IMR-90 (cell line): ENCODE data around the gene RYR3. TPM values are rescaled to one million over a fixed set of nuclear protein-coding genes. Genes with fewer than 3 reads are reported as not detected.

Experiments used
- ATAC-seq: fragments of 200-7000 bp; cut with Tn5 transposase; 2 replicates; pipeline ENCODE4 v1.9.1; 2020; ENCODE audit warnings: low read depth, mild to moderate bottlenecking, moderate library complexity
- BruUV-seq: library from RNA; stranded (reverse); fragments of 400-500 nt; replicated peaks from 2 replicates; lab custom pipeline; 2021; lab: Mats Ljungman, UMichigan
- CTCF ChIA-PET: fragments of 300-600 bp; formaldehyde crosslinking; extraction: SDS; loops from one replicate; lab custom pipeline; 2021; ENCODE audit warnings: antibody characterized with exemption; lab: Yijun Ruan, JAX
- POLR2A ChIA-PET: fragments of 300-600 bp; sonication (Branson Sonifier 250); formaldehyde crosslinking; loops from one replicate; lab custom pipeline; 2022; ENCODE audit warnings: antibody characterized with exemption; ENCODE audit not compliant: unreplicated experiment; lab: Charles Lee
- DNase-seq: peaks from one replicate; pipeline ENCODE4 v3.0.0; 2013
- H2AFZ ChIP-seq: replicated peaks from 2 replicates; pipeline ENCODE3; 2013; ENCODE audit warnings: low read length, mild to moderate bottlenecking; ENCODE audit not compliant: poor library complexity
- H2AK5ac ChIP-seq: 2 replicates; pipeline ENCODE4 v1.6.1; 2013; ENCODE audit warnings: low read depth, low read length, inconsistent platforms
- H2AK9ac ChIP-seq: replicated peaks from 2 replicates; pipeline ENCODE3; 2013; ENCODE audit warnings: mild to moderate bottlenecking, low read depth, low read length, moderate library complexity; ENCODE audit not compliant: poor library complexity
- H2BK120ac ChIP-seq: 2 replicates; pipeline ENCODE4 v1.6.1; 2013; ENCODE audit warnings: low read depth, low read length, inconsistent platforms
- H2BK15ac ChIP-seq: 3 replicates; pipeline ENCODE4 v1.6.1; 2013; ENCODE audit warnings: low read depth, low read length, inconsistent platforms
- H2BK20ac ChIP-seq: 2 replicates; pipeline ENCODE4 v1.6.1; 2013; ENCODE audit warnings: low read depth, mild to moderate bottlenecking, inconsistent platforms, low read length, moderate library complexity
- H2BK5ac ChIP-seq: 2 replicates; pipeline ENCODE4 v1.6.1; 2013; ENCODE audit warnings: mild to moderate bottlenecking, low read depth, low read length, inconsistent platforms; ENCODE audit not compliant: poor library complexity, severe bottlenecking
- H3K14ac ChIP-seq: replicated peaks from 2 replicates; pipeline ENCODE4 v1.6.1; 2013; ENCODE audit warnings: low read depth, low read length, inconsistent platforms
- H3K18ac ChIP-seq: 2 replicates; pipeline ENCODE4 v1.6.1; 2013; ENCODE audit warnings: low read depth, low read length, control low read depth
- H3K23ac ChIP-seq: 2 replicates; pipeline ENCODE4 v1.6.1; 2013; ENCODE audit warnings: low read depth, low read length, inconsistent platforms
- H3K27ac ChIP-seq: 2 replicates; pipeline ENCODE4 v1.5.1; 2013; ENCODE audit warnings: mild to moderate bottlenecking, control low read depth, low read length; ENCODE audit not compliant: insufficient read depth
- H3K27me3 ChIP-seq: 2 replicates; pipeline ENCODE4 v1.6.1; 2013; ENCODE audit warnings: low read length; ENCODE audit not compliant: control insufficient read depth, insufficient read depth
- H3K36me3 ChIP-seq: 2 replicates; pipeline ENCODE4 v1.6.1; 2013; ENCODE audit warnings: low read length, mixed read lengths; ENCODE audit not compliant: control insufficient read depth, insufficient read depth
- H3K4ac ChIP-seq: 2 replicates; pipeline ENCODE4 v1.6.1; 2013; ENCODE audit warnings: low read depth, low read length, inconsistent platforms
- H3K4me1 ChIP-seq: 2 replicates; pipeline ENCODE4 v1.6.1; 2013; ENCODE audit warnings: low read length, mixed read lengths; ENCODE audit not compliant: control insufficient read depth, insufficient read depth
- H3K4me2 ChIP-seq: 2 replicates; pipeline ENCODE4 v1.6.1; 2013; ENCODE audit warnings: low read depth, mild to moderate bottlenecking, control low read depth, low read length, moderate library complexity
- H3K4me3 ChIP-seq: 2 replicates; pipeline ENCODE4 v1.5.1; 2013; ENCODE audit warnings: low read depth, mild to moderate bottlenecking, control low read depth, low read length, moderate library complexity; ENCODE audit not compliant: insufficient read depth
- H3K56ac ChIP-seq: 2 replicates; pipeline ENCODE4 v1.6.1; 2013; ENCODE audit warnings: low read length, inconsistent platforms; ENCODE audit not compliant: insufficient read depth; ENCODE audit errors: extremely low read depth
- H3K79me1 ChIP-seq, 2 experiments: 2 replicates each; pipeline ENCODE4 v1.6.1; 2013; ENCODE audit warnings: low read length in 2 of 2, inconsistent platforms in 1 of 2, low read depth in 1 of 2
- H3K9ac ChIP-seq: 2 replicates; pipeline ENCODE4 v1.6.1; 2013; ENCODE audit warnings: low read depth, low read length, control low read depth
- H3K9me1 ChIP-seq: 2 replicates; pipeline ENCODE4 v1.6.1; 2013; ENCODE audit warnings: low read length, inconsistent platforms; ENCODE audit not compliant: insufficient read depth
- H3K9me3 ChIP-seq: 2 replicates; pipeline ENCODE4 v1.6.1; 2013; ENCODE audit warnings: low read length; ENCODE audit not compliant: control insufficient read depth, insufficient read depth
- H4K20me1 ChIP-seq: 2 replicates; pipeline ENCODE4 v1.6.1; 2013; ENCODE audit warnings: low read length, inconsistent platforms; ENCODE audit not compliant: insufficient read depth
- H4K5ac ChIP-seq: 2 replicates; pipeline ENCODE4 v1.6.1; 2013; ENCODE audit warnings: mild to moderate bottlenecking, low read depth, low read length, control low read depth
- H4K8ac ChIP-seq, 2 experiments: 2 replicates each; pipeline ENCODE4 v1.6.1; 2013; ENCODE audit warnings: low read depth in 2 of 2, low read length in 2 of 2, control low read depth in 1 of 2, inconsistent platforms in 1 of 2
- H4K91ac ChIP-seq: 2 replicates; pipeline ENCODE4 v1.6.1; 2013; ENCODE audit warnings: low read depth, low read length, inconsistent platforms; ENCODE audit not compliant: insufficient read depth
- BHLHE40 ChIP-seq: fragments of 150-350 bp; IDR thresholded peaks from 2 replicates; pipeline ENCODE4 v1.6.1; 2016; ENCODE audit warnings: mild to moderate bottlenecking, low read depth, low read length
- CTCF ChIP-seq: conservative IDR thresholded peaks from 2 replicates; pipeline ENCODE4 v1.5.1; 2012; ENCODE audit warnings: mild to moderate bottlenecking, low read depth, low read length, improper control_type of control experiment
- MAFK ChIP-seq: IDR thresholded peaks from 2 replicates; pipeline ENCODE4 v1.6.1; 2012; ENCODE audit warnings: low read depth, low read length, improper control_type of control experiment
- NFE2L2 ChIP-seq: fragments of 150-350 bp; IDR thresholded peaks from 2 replicates; pipeline ENCODE4 v1.6.1; 2016; ENCODE audit warnings: low read depth, mild to moderate bottlenecking, low read length
- RFX5 ChIP-seq: IDR thresholded peaks from 2 replicates; pipeline ENCODE4 v1.8.0; 2012; ENCODE audit warnings: low read depth, mild to moderate bottlenecking, low read length, moderate library complexity
- USF2 ChIP-seq: fragments of 150-350 bp; IDR thresholded peaks from 2 replicates; pipeline ENCODE4 v1.6.1; 2017; ENCODE audit warnings: mild to moderate bottlenecking, antibody characterized with exemption, low read length, low read depth
- WGBS, 2 experiments: methylation state at CpG; one replicate each; pipeline versions ENCODE4 v1.1.5 to v1.1.7; 2013; ENCODE audit warnings: missing lambda C conversion rate in 2 of 2; ENCODE audit not compliant: insufficient read length in 1 of 2; ENCODE audit errors: extremely low coverage in 2 of 2; 5-methylcytosine and 5-hydroxymethylcytosine counted together
- dilution Hi-C: fragments of 300-500 bp; cut with HindIII; formaldehyde crosslinking; loops from one replicate; pipeline ENCODE4 v1.14.3; 2018; ENCODE audit warnings: low sequenced_read_pairs; ENCODE audit not compliant: unreplicated experiment
- in situ Hi-C: fragments of 300-500 bp; cut with MboI; formaldehyde crosslinking; loops from 3 replicates; pipeline ENCODE4 v1.14.3; 2019; ENCODE audit warnings: low sequenced_read_pairs, inconsistent platforms, mixed read lengths
- intact Hi-C: fragments of 100-400 bp; cut with micrococcal nuclease; formaldehyde crosslinking; loops from 2 replicates; pipeline ENCODE4 v1.10.0; 2022
- polyA plus RNA-seq, 3 experiments: library from polyadenylated mRNA; depleted of rRNA; stranded (reverse); fragments of >200 nt; gene quantifications; 2 replicates each; pipeline ENCODE4 v1.2.3, GENCODE V29; 2012; ENCODE audit warnings: low replicate concordance in 1 of 3
- total RNA-seq: library from RNA; depleted of rRNA; stranded (reverse); fragments of >200 nt; gene quantifications from 2 replicates; pipeline ENCODE4 v1.2.3, GENCODE V29; 2012

The RYR3 gene
- total and polyA plus RNA-seq, 2 of the 4 experiments (the other 2 are of a cell fraction): 0.18 TPM; not detected in 1

- Histone ChIP-seq H3K9me3 (no peaks in the 10 kb centered on the region), H3K14ac (no peak overlapping the region), H3K9me1 (no peaks in the 10 kb centered on the region), H3K36me3 (no peaks in the 10 kb centered on the region), H2AK5ac (no peak overlapping the region), H2AK9ac (no peak overlapping the region), H3K56ac (no peak overlapping the region), H4K8ac (no peak overlapping the region), H4K5ac (no peak overlapping the region), H3K27ac (no peak overlapping the region), H3K79me1 (no peaks in the 10 kb centered on the region), H3K9ac (no peak overlapping the region), H2BK15ac (no peak overlapping the region), H3K18ac (no peak overlapping the region), H4K91ac (no peak overlapping the region), H2AFZ (no peak overlapping the region), H2BK20ac (no peak overlapping the region), H2BK120ac (no peak overlapping the region), H3K4ac (no peak overlapping the region), H3K4me3 (no peak overlapping the region), H2BK5ac (no peak overlapping the region), H3K4me1 (no peaks in the 10 kb centered on the region), H3K4me2 (no peak overlapping the region), H4K20me1 (no peaks in the 10 kb centered on the region), H3K23ac (no peak overlapping the region), H3K27me3 (peaks cover 4% of the 10 kb centered on the region)
- DNase-seq (no peak), ATAC-seq (no peak)
- POLR2A ChIA-PET: no interaction called here
- intact Hi-C loops (no loop called here), dilution Hi-C loops (no loop called here), in situ Hi-C loops (no loop called here)
- CTCF ChIA-PET: interaction anchor here (0.6 kb wide), 1 partner anchor 414 kb away, joined by 3 read pairs; no protein-coding TSS in a partner anchor
- BruUV-seq: no TSS peak
- WGBS, 2 experiments: no CpG with 5 or more reads among the region's 3 CpGs
- no peak for TF ChIP-seq MAFK
- no peak for TF ChIP-seq CTCF
- no peak for TF ChIP-seq RFX5
- no peak for TF ChIP-seq USF2
- no peak for TF ChIP-seq NFE2L2
- no peak for TF ChIP-seq BHLHE40
Measured at GRCh38 chr15:33670567-33670966, 359.8 kb downstream of the RYR3 start.
